Measurements from ENCODE around the gene DISC1. TPM values are rescaled to one million over a fixed set of nuclear protein-coding genes. Genes with fewer than 3 reads are reported as not detected.

Gene DISC1
- total RNA-seq, 2 donors from 2014 or later = 8.0 to 9.4 TPM

GRCh38 chr1:231670755-231671154 lies 44.2 kb downstream of the DISC1 start:
- Histone ChIP-seq H3K9me3 (ENCODE audit: control insufficient read depth, low read length) (peaks cover 16% of the 10 kb centered on the region), H3K36me3 (ENCODE audit: control insufficient read depth, insufficient read depth, low read length) (no peaks in the 10 kb centered on the region), H3K4me3 (ENCODE audit: low read length) (no peak overlapping the region), H3K4me1 (ENCODE audit: control insufficient read depth, insufficient read depth, low read length) (no peaks in the 10 kb centered on the region), H3K27ac (ENCODE audit: low read depth, low read length) (no peak overlapping the region), H3K9ac (ENCODE audit: extremely low read depth, low read length, poor library complexity, severe bottlenecking) (no peak overlapping the region), H3K27me3 (ENCODE audit: control insufficient read depth, insufficient read depth, low read length, poor library complexity, severe bottlenecking) (no peaks in the 10 kb centered on the region)
- WGBS, 2 experiments (ENCODE audit: insufficient coverage in 1 of 2, insufficient read length in 1 of 2) = 92% methylated on average over 1 of the region's 1 CpG; no CpG with 5 or more reads in 1 of the 2 experiments
- no peak for TF ChIP-seq CTCF (conservative IDR thresholded peaks at IDR 0.05)
- peaks cover 14% of the 10 kb centered on the region for H3K36me3 Mint-ChIP-seq (ENCODE audit: low read depth)
- H3K4me3 Mint-ChIP-seq = no peak overlapping the region
- DNase-seq = no peak
- no peaks in the 10 kb centered on the region for H3K27me3 Mint-ChIP-seq (ENCODE audit: insufficient read depth)
- peaks cover 21% of the 10 kb centered on the region for H3K9me3 Mint-ChIP-seq
- peaks cover 34% of the 10 kb centered on the region for H3K4me1 Mint-ChIP-seq
- no peak overlapping the region for H3K27ac Mint-ChIP-seq

GRCh38 chr1:231674575-231674974 lies 48.0 kb downstream of the DISC1 start:
- no peaks in the 10 kb centered on the region for H3K4me1 ChIP-seq (ENCODE audit: control insufficient read depth, insufficient read depth, low read length)
- no peak for TF ChIP-seq CTCF (conservative IDR thresholded peaks at IDR 0.05)
- Mint-ChIP-seq H3K27ac (no peak overlapping the region), H3K36me3 (ENCODE audit: low read depth) (peaks cover 8% of the 10 kb centered on the region), H3K4me1 (peaks cover 37% of the 10 kb centered on the region), H3K27me3 (ENCODE audit: insufficient read depth) (no peaks in the 10 kb centered on the region), H3K4me3 (no peak overlapping the region), H3K9me3 (peaks cover 12% of the 10 kb centered on the region)
- no peak overlapping the region for H3K9ac ChIP-seq (ENCODE audit: extremely low read depth, low read length, poor library complexity, severe bottlenecking)
- H3K27ac ChIP-seq (ENCODE audit: low read depth, low read length) = no peak overlapping the region
- H3K36me3 ChIP-seq (ENCODE audit: control insufficient read depth, insufficient read depth, low read length) = no peaks in the 10 kb centered on the region
- no peak for DNase-seq
- 88 to 91% methylated on average over 1 to 6 of the region's 6 CpGs for WGBS, 2 experiments (ENCODE audit: insufficient coverage in 1 of 2, insufficient read length in 1 of 2)
- no peak overlapping the region for H3K4me3 ChIP-seq (ENCODE audit: low read length)
- peaks cover 16% of the 10 kb centered on the region for H3K9me3 ChIP-seq (ENCODE audit: control insufficient read depth, low read length)
- no peaks in the 10 kb centered on the region for H3K27me3 ChIP-seq (ENCODE audit: control insufficient read depth, insufficient read depth, low read length, poor library complexity, severe bottlenecking)

- DNase-seq = no peak
- Histone ChIP-seq H3K9me3 (ENCODE audit: control insufficient read depth, low read length) (no peaks in the 10 kb centered on the region), H3K27me3 (ENCODE audit: control insufficient read depth, insufficient read depth, low read length, poor library complexity, severe bottlenecking) (no peaks in the 10 kb centered on the region), H3K4me3 (ENCODE audit: low read length) (no peak overlapping the region), H3K36me3 (ENCODE audit: control insufficient read depth, insufficient read depth, low read length) (no peaks in the 10 kb centered on the region), H3K4me1 (ENCODE audit: control insufficient read depth, insufficient read depth, low read length) (no peaks in the 10 kb centered on the region), H3K9ac (ENCODE audit: extremely low read depth, low read length, poor library complexity, severe bottlenecking) (no peak overlapping the region), H3K27ac (ENCODE audit: low read depth, low read length) (no peak overlapping the region)
- Mint-ChIP-seq H3K27ac (no peak overlapping the region), H3K27me3 (ENCODE audit: insufficient read depth) (no peaks in the 10 kb centered on the region), H3K36me3 (ENCODE audit: low read depth) (no peaks in the 10 kb centered on the region), H3K4me1 (peaks cover 37% of the 10 kb centered on the region), H3K4me3 (no peak overlapping the region), H3K9me3 (no peaks in the 10 kb centered on the region)
- no peak for TF ChIP-seq CTCF (conservative IDR thresholded peaks at IDR 0.05)
Measured at GRCh38 chr1:231676487-231676886, 49.9 kb downstream of the DISC1 start.
